ENCODE data around the gene ADD2. TPM values are rescaled to one million over a fixed set of nuclear protein-coding genes. Genes with fewer than 3 reads are reported as not detected.

ADD2 gene
- total RNA-seq, 3 donors from 2014 or later (not counting 1 experiment from before 2014, with no cell fraction given), result 0.16 to 1.4 (median 0.40) TPM

DNA sequence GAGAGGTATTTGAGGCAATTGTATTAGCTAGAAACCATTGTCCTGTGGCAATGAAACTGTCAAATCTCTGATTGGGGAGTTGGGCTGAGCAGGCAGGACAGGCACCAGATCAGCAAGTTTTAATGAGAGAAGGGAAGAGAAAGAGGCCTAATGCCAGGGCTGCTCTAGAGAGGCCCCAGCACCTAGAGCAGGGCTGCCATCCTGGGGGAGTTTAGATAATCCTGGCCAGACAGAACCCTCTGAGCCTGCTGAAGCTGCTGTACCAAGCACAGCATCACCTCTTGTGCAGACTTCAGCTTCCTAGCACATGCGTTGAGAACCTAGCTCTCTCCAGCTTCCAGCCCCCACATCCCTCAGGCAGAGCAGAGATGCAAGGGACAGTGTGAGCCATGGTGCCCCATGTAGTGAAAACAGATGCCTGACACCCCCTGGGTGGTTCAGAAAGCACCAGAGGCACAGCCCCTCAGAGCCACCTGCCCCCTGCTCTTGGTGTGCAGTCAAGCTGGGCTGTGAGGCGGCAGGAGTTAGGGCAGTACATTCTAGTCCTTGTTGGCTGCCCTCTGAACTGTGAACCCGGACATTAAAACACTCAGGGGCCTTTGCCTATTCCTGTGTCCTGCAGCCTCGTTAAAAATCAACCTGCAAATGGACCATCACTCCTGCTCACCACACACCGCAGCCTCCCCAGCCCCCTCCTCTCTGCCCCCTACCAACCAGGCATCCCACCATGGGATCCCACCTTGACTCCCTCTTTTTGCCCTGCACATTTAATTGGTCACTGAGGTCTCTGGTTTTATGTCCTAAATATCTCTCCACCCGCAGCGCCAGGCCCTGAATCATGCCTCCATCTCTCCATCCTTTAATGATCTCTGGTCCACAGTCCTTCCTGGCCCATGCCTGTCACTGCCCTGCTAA lies 52.7 kb downstream of the ADD2 start:
- H3K27ac Mint-ChIP-seq, result no peak overlapping the region
- H3K9me3 Mint-ChIP-seq, result no peaks in the 10 kb centered on the region
- Histone ChIP-seq H3K4me1 (ENCODE audit: control insufficient read depth, insufficient read depth, low read length) (no peaks in the 10 kb centered on the region), H3K36me3 (ENCODE audit: control insufficient read depth, insufficient read depth, low read length) (no peaks in the 10 kb centered on the region), H3K27ac (ENCODE audit: low read length) (no peak overlapping the region), H3K9me3 (ENCODE audit: control insufficient read depth, insufficient read depth, low read length) (no peaks in the 10 kb centered on the region), H3K27me3 (ENCODE audit: control insufficient read depth, insufficient read depth, low read length) (no peaks in the 10 kb centered on the region), H3K4me3 (ENCODE audit: low read length) (no peak overlapping the region)
- H3K4me3 Mint-ChIP-seq, result no peak overlapping the region
- TF ChIP-seq, protein P1, sequence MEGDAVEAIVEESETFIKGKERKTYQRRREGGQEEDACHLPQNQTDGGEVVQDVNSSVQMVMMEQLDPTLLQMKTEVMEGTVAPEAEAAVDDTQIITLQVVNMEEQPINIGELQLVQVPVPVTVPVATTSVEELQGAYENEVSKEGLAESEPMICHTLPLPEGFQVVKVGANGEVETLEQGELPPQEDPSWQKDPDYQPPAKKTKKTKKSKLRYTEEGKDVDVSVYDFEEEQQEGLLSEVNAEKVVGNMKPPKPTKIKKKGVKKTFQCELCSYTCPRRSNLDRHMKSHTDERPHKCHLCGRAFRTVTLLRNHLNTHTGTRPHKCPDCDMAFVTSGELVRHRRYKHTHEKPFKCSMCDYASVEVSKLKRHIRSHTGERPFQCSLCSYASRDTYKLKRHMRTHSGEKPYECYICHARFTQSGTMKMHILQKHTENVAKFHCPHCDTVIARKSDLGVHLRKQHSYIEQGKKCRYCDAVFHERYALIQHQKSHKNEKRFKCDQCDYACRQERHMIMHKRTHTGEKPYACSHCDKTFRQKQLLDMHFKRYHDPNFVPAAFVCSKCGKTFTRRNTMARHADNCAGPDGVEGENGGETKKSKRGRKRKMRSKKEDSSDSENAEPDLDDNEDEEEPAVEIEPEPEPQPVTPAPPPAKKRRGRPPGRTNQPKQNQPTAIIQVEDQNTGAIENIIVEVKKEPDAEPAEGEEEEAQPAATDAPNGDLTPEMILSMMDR (IDR thresholded peaks at IDR 0.05), result no peak
- intact Hi-C loops (cut with micrococcal nuclease), result no loop called here
- 87% methylated on average over 7 of the region's 7 CpGs for WGBS (ENCODE audit: insufficient coverage)
- H3K4me1 Mint-ChIP-seq, result no peaks in the 10 kb centered on the region
- DNase-seq, result no peak
- no peak for ATAC-seq
- peaks cover 11 to 13% of the 10 kb centered on the region in 2 donors for H3K27me3 Mint-ChIP-seq (ENCODE audit: low read depth in 2 of 2)
- H3K36me3 Mint-ChIP-seq, result no peaks in the 10 kb centered on the region

DNA sequence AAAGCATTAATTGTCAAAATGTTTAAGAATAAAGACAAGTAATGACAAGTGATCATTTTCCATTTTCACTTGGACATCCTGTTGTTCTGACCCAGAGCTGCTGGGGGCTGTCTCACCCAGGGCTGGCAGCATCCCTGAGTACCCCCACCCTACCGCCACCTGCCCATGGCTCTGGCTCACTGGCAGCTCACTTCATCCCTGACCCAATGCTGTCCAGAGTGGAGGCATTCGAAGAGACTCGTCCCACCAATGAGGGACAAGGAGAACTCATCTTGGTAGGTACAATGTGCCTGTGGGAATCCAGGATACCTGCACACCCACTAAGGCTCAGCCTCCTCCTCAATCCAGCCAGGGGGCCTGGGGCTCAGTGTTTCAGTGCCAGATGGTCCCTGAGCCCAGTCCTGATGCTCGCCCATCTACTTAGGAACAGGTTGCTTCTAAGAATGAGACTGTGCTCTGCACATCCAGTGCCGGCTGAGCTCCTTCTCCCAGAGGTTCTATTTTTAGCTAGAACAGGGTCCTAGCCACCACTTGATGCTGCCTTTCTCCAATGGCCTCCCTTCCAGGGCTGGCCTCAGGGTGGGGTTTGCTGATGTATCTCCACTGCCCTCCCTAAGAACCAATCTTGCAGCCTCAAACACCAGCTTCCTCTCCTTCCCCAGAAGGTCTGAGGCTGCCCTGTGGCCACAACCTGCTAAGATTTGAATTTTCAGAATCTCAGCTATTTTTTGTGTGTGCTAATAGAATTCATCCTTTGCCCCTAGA lies 53.7 kb downstream of the ADD2 start:
- Histone ChIP-seq H3K4me1 (ENCODE audit: control insufficient read depth, insufficient read depth, low read length) (no peaks in the 10 kb centered on the region), H3K36me3 (ENCODE audit: control insufficient read depth, insufficient read depth, low read length) (no peaks in the 10 kb centered on the region), H3K27me3 (ENCODE audit: control insufficient read depth, insufficient read depth, low read length) (no peaks in the 10 kb centered on the region), H3K9me3 (ENCODE audit: control insufficient read depth, insufficient read depth, low read length) (no peaks in the 10 kb centered on the region), H3K4me3 (ENCODE audit: low read length) (no peak overlapping the region), H3K27ac (ENCODE audit: low read length) (no peak overlapping the region)
- Mint-ChIP-seq H3K4me3 (no peak overlapping the region), H3K4me1 (no peaks in the 10 kb centered on the region), H3K36me3 (no peaks in the 10 kb centered on the region), H3K9me3 (no peaks in the 10 kb centered on the region), H3K27ac (no peak overlapping the region), H3K27me3 (ENCODE audit: low read depth in 2 of 2) (peaks cover 7 to 13% of the 10 kb centered on the region in 2 donors)
- intact Hi-C loops (cut with micrococcal nuclease), result no loop called here
- TF ChIP-seq, protein P1 (IDR thresholded peaks at IDR 0.05), result no peak
- no peak for ATAC-seq
- no peak for DNase-seq
- WGBS (ENCODE audit: insufficient coverage), result 92% methylated on average over 5 of the region's 5 CpGs

DNA sequence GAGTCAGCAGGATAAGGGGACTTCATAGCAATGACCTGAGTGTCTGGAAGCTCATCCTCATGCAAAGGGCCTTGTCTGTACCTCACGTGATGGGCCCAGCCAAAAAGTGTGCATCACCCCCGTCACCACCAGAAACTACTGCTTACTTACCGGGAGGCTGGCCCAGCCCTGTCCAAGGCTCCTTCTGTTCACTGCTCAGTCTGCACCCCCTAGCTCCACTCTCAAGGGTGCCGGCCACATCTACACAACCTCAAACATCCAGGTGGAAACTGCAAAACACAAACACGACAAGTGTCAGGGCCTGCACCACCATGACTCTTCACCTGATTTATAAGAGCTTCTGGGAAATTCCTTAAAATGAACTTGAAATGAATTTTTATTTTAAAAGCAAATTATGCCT lies 55.1 kb downstream of the ADD2 start:
- H3K36me3 Mint-ChIP-seq, result no peaks in the 10 kb centered on the region

More for the DNA sequence above, 55.1 kb downstream of the ADD2 start:
- Histone ChIP-seq H3K36me3 (ENCODE audit: control insufficient read depth, insufficient read depth, low read length) (no peaks in the 10 kb centered on the region), H3K4me1 (ENCODE audit: control insufficient read depth, insufficient read depth, low read length) (no peaks in the 10 kb centered on the region), H3K9me3 (ENCODE audit: control insufficient read depth, insufficient read depth, low read length) (no peaks in the 10 kb centered on the region), H3K4me3 (ENCODE audit: low read length) (no peak overlapping the region), H3K27me3 (ENCODE audit: control insufficient read depth, insufficient read depth, low read length) (no peaks in the 10 kb centered on the region), H3K27ac (ENCODE audit: low read length) (no peak overlapping the region)
- Mint-ChIP-seq H3K9me3 (no peaks in the 10 kb centered on the region), H3K27ac (no peak overlapping the region), H3K4me1 (no peaks in the 10 kb centered on the region), H3K27me3 (ENCODE audit: low read depth in 2 of 2) (peaks cover 7 to 13% of the 10 kb centered on the region in 2 donors), H3K4me3 (no peak overlapping the region)
- 94% methylated on average over 5 of the region's 5 CpGs for WGBS (ENCODE audit: insufficient coverage)
- DNase-seq, result no peak
- intact Hi-C loops (cut with micrococcal nuclease), result no loop called here
- TF ChIP-seq, protein P1 (IDR thresholded peaks at IDR 0.05), result no peak
- no peak for ATAC-seq
